CD4-positive, alpha-beta T cell (primary cell): ENCODE results near the gene MAML2. TPM values are rescaled to one million over a fixed set of nuclear protein-coding genes. Genes with fewer than 3 reads are reported as not detected.

Experiments used
- ATAC-seq: fragments of 200-7000 bp; cut with Tn5 transposase; one replicate; pipeline ENCODE4 v1.10.0; 2022; ENCODE audit warnings: mild to moderate bottlenecking; ENCODE audit not compliant: poor library complexity
- CTCF ChIA-PET: fragments of 350-600 bp; sonication (Branson Sonifier 250); formaldehyde crosslinking; loops from one replicate; lab custom pipeline; 2021; ENCODE audit warnings: antibody characterized with exemption, inconsistent platforms; lab: Charles Lee
- POLR2A ChIA-PET: fragments of 350-600 bp; sonication (Branson Sonifier 250); formaldehyde crosslinking; loops from one replicate; lab custom pipeline; 2021; ENCODE audit warnings: antibody characterized with exemption, inconsistent platforms; lab: Charles Lee
- DNase-seq, 14 experiments: peaks; one replicate each; pipeline ENCODE4 v3.0.0-alpha.2; 2013 to 2020; ENCODE audit warnings: mixed read lengths in 2 of 14
- H3K27ac ChIP-seq, 2 donors: one replicate each; pipeline versions ENCODE4 v1.5.1 to v1.7.0; 2013; ENCODE audit warnings: low read length in 2 of 2, low read depth in 1 of 2, mild to moderate bottlenecking in 1 of 2
- H3K27me3 ChIP-seq, 2 experiments: 1 replicate in 1 of 2; 2 replicates in 1 of 2; pipeline versions ENCODE4 v1.6.1 to v1.7.0; 2013; ENCODE audit warnings: low read length in 2 of 2, control low read depth in 1 of 2, mild to moderate bottlenecking in 1 of 2, moderate library complexity in 1 of 2; ENCODE audit not compliant: insufficient read depth in 2 of 2, control insufficient read depth in 1 of 2
- H3K36me3 ChIP-seq: one replicate; pipeline ENCODE4 v1.6.1; 2013; ENCODE audit warnings: low read length, control low read depth; ENCODE audit not compliant: insufficient read depth
- H3K4me1 ChIP-seq: one replicate; pipeline ENCODE4 v1.6.1; 2013; ENCODE audit warnings: low read length, control low read depth; ENCODE audit not compliant: insufficient read depth
- H3K4me3 ChIP-seq: one replicate; pipeline ENCODE4 v1.5.1; 2013; ENCODE audit warnings: mild to moderate bottlenecking, low read length, moderate library complexity
- H3K9me3 ChIP-seq, 2 experiments: 1 replicate in 1 of 2; 2 replicates in 1 of 2; pipeline versions ENCODE4 v1.6.1 to v1.7.0; 2013; ENCODE audit warnings: low read length in 2 of 2, mild to moderate bottlenecking in 2 of 2, control low read depth in 1 of 2, moderate library complexity in 1 of 2; ENCODE audit not compliant: control insufficient read depth in 1 of 2, insufficient read depth in 1 of 2
- H3K27ac Mint-ChIP-seq: one replicate; pipeline ENCODE4 v1.8.0; 2020; ENCODE audit warnings: mixed read lengths
- H3K27me3 Mint-ChIP-seq: one replicate; pipeline ENCODE4 v1.8.0; 2021; ENCODE audit warnings: mixed read lengths
- H3K36me3 Mint-ChIP-seq: one replicate; pipeline ENCODE4 v1.8.0; 2021; ENCODE audit warnings: low read depth, mixed read lengths
- H3K4me1 Mint-ChIP-seq: one replicate; pipeline ENCODE4 v1.8.0; 2021; ENCODE audit warnings: low read depth, mixed read lengths
- H3K4me3 Mint-ChIP-seq: one replicate; pipeline ENCODE4 v1.8.0; 2020; ENCODE audit warnings: mild to moderate bottlenecking, mixed read lengths
- H3K9me3 Mint-ChIP-seq: one replicate; pipeline ENCODE4 v1.8.0; 2020; ENCODE audit warnings: mixed read lengths
- intact Hi-C, 2 experiments: fragments of 100-400 bp; cut with DNase I in 1 of 2; cut with micrococcal nuclease in 1 of 2; formaldehyde crosslinking; loops; one replicate each; pipeline versions ENCODE4 v1.15.1 to v1.9.0; 2023 to 2025; cut with DNase I, micrococcal nuclease
- total RNA-seq, 174 experiments: library from RNA in 2 of 174; stranded (reverse) in 2 of 174; gene quantifications; one replicate each; pipeline ENCODE4 v1.2.3 and lab custom pipeline; 2021 to 2026
- TF ChIP-seq, protein P1 (sequence below): fragments of 200-600 bp; IDR thresholded peaks from one replicate; pipeline ENCODE4 v1.8.0; 2022; ENCODE audit warnings: antibody characterized with exemption, mild to moderate bottlenecking

Gene MAML2
- total RNA-seq, 2 experiments from 2014 or later: 58.8 to 59.8 TPM

DNA sequence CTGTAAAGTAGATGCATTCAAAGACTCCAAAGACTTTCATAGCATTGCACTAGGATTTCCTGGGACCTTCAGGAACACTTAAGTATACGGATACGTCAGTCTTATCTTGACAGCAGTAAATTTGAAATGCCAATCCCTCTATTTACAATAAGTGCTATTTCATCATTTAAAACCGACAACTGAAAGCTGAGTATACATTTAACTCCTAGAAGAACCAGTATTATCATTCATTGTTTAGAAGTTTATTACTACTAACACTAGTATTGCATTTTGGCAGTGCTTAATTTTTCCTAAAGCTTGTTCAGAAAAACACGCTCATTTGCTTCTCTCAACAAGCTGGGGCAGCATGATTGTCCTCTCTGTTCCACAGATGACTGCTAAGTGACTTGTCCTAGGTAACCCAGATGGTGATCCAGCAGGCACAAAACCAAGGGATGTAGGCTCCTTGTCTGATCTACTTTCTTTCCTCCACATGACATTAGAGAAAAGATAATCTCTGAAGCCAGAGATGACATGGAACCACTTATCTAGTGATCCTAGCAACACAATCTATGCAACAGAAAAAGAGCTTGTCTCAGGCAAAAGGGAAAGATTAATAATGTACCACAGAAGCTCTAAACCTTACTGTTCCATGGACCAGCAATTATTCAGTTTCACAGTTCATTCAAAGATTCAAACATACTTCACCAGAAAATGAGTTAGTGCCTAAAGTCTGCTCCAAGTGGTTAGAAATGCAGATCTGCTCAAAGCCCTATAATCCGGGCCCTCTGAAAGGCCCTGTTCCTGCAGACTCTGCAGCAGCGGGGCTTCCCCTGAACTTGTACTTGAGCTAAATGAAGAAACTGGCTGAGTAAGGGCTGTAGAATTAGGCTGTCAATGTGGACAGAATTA, 5.2 kb downstream of the MAML2 start:
- ATAC-seq: peak; percentile 37
- H3K4me3 ChIP-seq: peak overlapping the region; percentile 92
- CTCF ChIA-PET: interaction anchor here (0.8 to 1.3 kb wide), 6 partner anchors 50 to 326 kb away, joined by 3 to 4 read pairs (median 3); no protein-coding TSS in a partner anchor

DNA sequence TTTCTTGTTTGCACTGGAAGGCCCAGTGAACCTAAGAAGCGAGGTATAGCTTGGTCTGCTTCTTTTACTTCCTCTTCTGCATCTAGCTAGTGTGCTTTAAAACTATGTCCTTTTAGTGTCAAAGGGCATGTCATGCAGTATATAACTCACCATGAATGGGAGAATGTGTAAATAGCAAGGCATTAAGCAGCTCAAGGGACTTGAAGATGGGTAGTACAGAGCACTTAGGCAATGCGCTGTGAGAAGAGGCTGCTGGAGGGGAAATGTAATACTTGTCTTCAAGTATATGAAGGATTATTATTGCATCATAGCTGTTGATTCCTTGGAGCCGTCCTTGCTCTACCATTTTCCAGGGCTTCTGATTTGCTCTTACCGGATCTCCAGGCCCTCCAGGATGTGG, 7.6 kb downstream of the MAML2 start:
- intact Hi-C loops: loop anchor here in 1 of 2 experiments (5.0 kb wide), 2 partner anchors 33 to 68 kb away; no protein-coding TSS in a partner anchor
- H3K4me3 ChIP-seq: no peak overlapping the region
- DNase-seq: no peak
- peaks cover 68% of the 10 kb centered on the region for H3K36me3 Mint-ChIP-seq
- H3K9me3 ChIP-seq: no peaks in the 10 kb centered on the region
- TF ChIP-seq, protein P1, sequence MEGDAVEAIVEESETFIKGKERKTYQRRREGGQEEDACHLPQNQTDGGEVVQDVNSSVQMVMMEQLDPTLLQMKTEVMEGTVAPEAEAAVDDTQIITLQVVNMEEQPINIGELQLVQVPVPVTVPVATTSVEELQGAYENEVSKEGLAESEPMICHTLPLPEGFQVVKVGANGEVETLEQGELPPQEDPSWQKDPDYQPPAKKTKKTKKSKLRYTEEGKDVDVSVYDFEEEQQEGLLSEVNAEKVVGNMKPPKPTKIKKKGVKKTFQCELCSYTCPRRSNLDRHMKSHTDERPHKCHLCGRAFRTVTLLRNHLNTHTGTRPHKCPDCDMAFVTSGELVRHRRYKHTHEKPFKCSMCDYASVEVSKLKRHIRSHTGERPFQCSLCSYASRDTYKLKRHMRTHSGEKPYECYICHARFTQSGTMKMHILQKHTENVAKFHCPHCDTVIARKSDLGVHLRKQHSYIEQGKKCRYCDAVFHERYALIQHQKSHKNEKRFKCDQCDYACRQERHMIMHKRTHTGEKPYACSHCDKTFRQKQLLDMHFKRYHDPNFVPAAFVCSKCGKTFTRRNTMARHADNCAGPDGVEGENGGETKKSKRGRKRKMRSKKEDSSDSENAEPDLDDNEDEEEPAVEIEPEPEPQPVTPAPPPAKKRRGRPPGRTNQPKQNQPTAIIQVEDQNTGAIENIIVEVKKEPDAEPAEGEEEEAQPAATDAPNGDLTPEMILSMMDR: no peak
- H3K4me3 Mint-ChIP-seq: peak overlapping the region; percentile 4
- ATAC-seq: no peak
- no peaks in the 10 kb centered on the region for H3K27me3 Mint-ChIP-seq
- no peak overlapping the region for H3K27ac Mint-ChIP-seq
- ChIA-PET CTCF (interaction anchor here (1.4 kb wide), 2 partner anchors 10 to 323 kb away, joined by 3 to 4 read pairs; no protein-coding TSS in a partner anchor), POLR2A (interaction anchor here (0.9 to 1.3 kb wide), 2 partner anchors 21 kb away, joined by 3 to 7 read pairs; no protein-coding TSS in a partner anchor)
- peaks cover 14% of the 10 kb centered on the region for H3K36me3 ChIP-seq
- no peaks in the 10 kb centered on the region for H3K9me3 Mint-ChIP-seq
- no peak overlapping the region for H3K27ac ChIP-seq
- H3K4me1 ChIP-seq: peaks cover 44% of the 10 kb centered on the region
- peaks cover 90% of the 10 kb centered on the region for H3K4me1 Mint-ChIP-seq
- no peaks in the 10 kb centered on the region for H3K27me3 ChIP-seq

More for the DNA sequence above, 5.2 kb downstream of the MAML2 start:
- intact Hi-C loops: loop anchor here in 1 of 2 experiments (5.0 kb wide), 2 partner anchors 35 to 70 kb away; no protein-coding TSS in a partner anchor
- peak in 11 of 14 experiments; percentile 18 to 70 (median 29) for DNase-seq
- Mint-ChIP-seq H3K4me3 (peak overlapping the region; percentile 97), H3K4me1 (peaks cover 80% of the 10 kb centered on the region), H3K27ac (peak overlapping the region; percentile 87), H3K36me3 (peaks cover 78% of the 10 kb centered on the region), H3K27me3 (no peaks in the 10 kb centered on the region), H3K9me3 (no peaks in the 10 kb centered on the region)
- H3K36me3 ChIP-seq: peaks cover 9% of the 10 kb centered on the region
- no peak overlapping the region for H3K27ac ChIP-seq
- no peaks in the 10 kb centered on the region for H3K9me3 ChIP-seq
- H3K27me3 ChIP-seq: no peaks in the 10 kb centered on the region
- TF ChIP-seq, protein P1: no peak
- peaks cover 42% of the 10 kb centered on the region for H3K4me1 ChIP-seq
- POLR2A ChIA-PET: interaction anchor here (0.6 to 7.6 kb wide), 17 partner anchors 13 to 548 kb away, joined by 3 to 51 read pairs (median 4); partner anchors contain the start of genes CEP57 and FAM76B

DNA sequence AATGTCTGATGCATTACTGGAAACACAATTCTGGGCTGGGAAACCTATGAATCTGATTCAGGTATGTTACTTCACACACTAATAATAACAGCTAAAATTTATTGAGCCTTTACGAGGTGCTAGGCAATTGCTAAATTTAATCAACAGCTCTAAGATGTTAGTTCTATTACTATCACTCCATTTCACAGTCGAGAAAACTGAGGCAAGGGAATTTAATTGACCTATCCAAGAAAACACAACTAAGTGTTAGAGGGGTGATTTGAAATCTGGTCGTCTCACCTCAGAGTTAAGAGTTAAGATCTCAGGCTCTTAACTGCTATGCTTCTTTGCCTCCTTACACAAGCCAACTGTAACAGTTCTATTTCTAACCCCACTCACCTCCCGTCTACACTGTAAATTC, 8.8 kb downstream of the MAML2 start:
- no peak overlapping the region for H3K4me3 ChIP-seq
- H3K4me1 ChIP-seq: peaks cover 34% of the 10 kb centered on the region
- H3K27me3 Mint-ChIP-seq: no peaks in the 10 kb centered on the region
- TF ChIP-seq, protein P1: no peak
- ATAC-seq (no peak), DNase-seq (no peak)
- H3K27ac ChIP-seq: no peak overlapping the region
- no peaks in the 10 kb centered on the region for H3K9me3 ChIP-seq
- H3K27me3 ChIP-seq: no peaks in the 10 kb centered on the region
- H3K27ac Mint-ChIP-seq: peak overlapping the region; percentile 8
- H3K4me1 Mint-ChIP-seq: peaks cover 94% of the 10 kb centered on the region
- CTCF ChIA-PET: interaction anchor here (1.4 kb wide), 1 partner anchor 322 kb away, joined by 3 read pairs; no protein-coding TSS in a partner anchor
- no peaks in the 10 kb centered on the region for H3K9me3 Mint-ChIP-seq
- POLR2A ChIA-PET: interaction anchor here (1.3 kb wide), 1 partner anchor 20 kb away, joined by 3 read pairs; no protein-coding TSS in a partner anchor
- intact Hi-C loops: loop anchor here in 1 of 2 experiments (5.0 kb wide), 1 partner anchor 82 kb away; no protein-coding TSS in a partner anchor
- H3K4me3 Mint-ChIP-seq: no peak overlapping the region
- peaks cover 18% of the 10 kb centered on the region for H3K36me3 ChIP-seq
- peaks cover 70% of the 10 kb centered on the region for H3K36me3 Mint-ChIP-seq
